ENCODE data around the gene FNBP1. TPM values are rescaled to one million over a fixed set of nuclear protein-coding genes. Genes with fewer than 3 reads are reported as not detected.
A peak's percentile ranks its signal among the peaks of the same experiment; 100 is the strongest.

Gene FNBP1
- total and polyA plus RNA-seq, 5 donors = 10.8 to 27.5 (median 26.3) TPM

DNA sequence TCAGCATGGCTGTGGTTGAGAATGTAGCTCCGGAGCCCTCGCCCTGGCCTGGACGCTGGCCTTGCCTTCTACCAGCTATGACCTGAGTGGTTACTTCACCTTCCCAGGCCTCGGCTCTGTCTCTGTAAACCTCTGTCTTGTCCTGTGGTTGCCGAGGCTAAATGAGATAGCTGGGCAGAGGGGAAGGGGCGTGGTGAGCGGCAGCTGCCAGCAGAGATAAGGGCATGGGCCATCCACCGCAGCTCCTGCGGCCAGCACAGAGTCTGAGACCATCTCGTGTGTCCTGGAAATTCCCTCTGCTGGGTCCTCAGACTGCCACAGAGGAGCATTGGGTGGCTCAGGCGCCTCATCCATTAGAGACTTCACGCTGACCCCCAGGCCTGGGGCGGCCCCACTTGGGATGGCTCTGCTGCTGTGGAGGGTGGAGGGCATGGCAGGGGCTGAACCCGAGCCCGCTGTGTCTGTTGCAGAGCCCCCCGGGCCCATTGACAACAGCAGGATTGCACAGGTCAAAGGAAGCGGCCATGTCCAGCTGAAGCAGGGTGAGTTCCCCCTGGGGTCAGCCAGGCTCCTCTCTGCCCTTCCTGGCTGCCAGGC lies 163.8 kb downstream of the FNBP1 start:
- DNase-seq = no peak
- H3K4me3 ChIP-seq (ENCODE audit: low read length) = no peak overlapping the region
- WGBS = 79% methylated on average over 17 of the region's 17 CpGs

GRCh38 chr9:129878291-129878690 lies 164.7 kb downstream of the FNBP1 start:
- intact Hi-C loops (cut with DNase I) = no loop called here
- DNase-seq = no peak
- no peaks in the 10 kb centered on the region for H3K4me1 ChIP-seq (ENCODE audit: control insufficient read depth, insufficient read depth, low read length)
- H3K4me3 ChIP-seq (ENCODE audit: low read length) = no peak overlapping the region
- no peaks in the 10 kb centered on the region for H3K9me3 ChIP-seq (ENCODE audit: control insufficient read depth, low read length)
- no peak overlapping the region for H3K27ac ChIP-seq (ENCODE audit: low read length)
- H3K27me3 ChIP-seq (ENCODE audit: control insufficient read depth, insufficient read depth) = no peaks in the 10 kb centered on the region
- ATAC-seq = no peak
- 93% methylated on average over 11 of the region's 11 CpGs for WGBS

More for the DNA sequence above, 163.8 kb downstream of the FNBP1 start:
- Histone ChIP-seq H3K9me3 (ENCODE audit: control insufficient read depth, low read length) (no peaks in the 10 kb centered on the region), H3K27ac (ENCODE audit: low read length) (no peak overlapping the region), H3K4me1 (ENCODE audit: control insufficient read depth, insufficient read depth, low read length) (no peaks in the 10 kb centered on the region), H3K27me3 (ENCODE audit: control insufficient read depth, insufficient read depth) (no peaks in the 10 kb centered on the region)
- intact Hi-C loops (cut with DNase I) = no loop called here
- no peak for ATAC-seq

DNA sequence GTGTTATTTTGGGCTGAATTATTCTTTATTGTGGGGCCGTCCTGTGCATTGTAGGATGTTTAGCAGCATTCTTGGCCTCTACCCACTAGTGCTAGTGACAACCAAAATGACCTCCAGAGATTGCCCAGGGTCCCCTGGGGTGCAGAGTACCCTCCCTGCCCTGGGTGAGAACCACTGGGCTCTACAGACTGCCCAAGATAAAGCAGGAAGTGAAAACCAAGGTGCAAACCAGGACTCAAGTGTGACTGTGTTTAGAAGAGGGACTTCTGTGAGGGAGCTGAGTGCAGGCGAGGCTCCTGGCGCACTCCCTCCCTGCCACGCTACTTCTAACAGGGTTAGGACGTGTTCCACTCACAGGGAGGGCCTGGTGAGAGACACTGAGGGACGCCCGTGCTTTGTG lies 166.2 kb downstream of the FNBP1 start:
- Histone ChIP-seq H3K4me3 (ENCODE audit: low read length) (no peak overlapping the region), H3K4me1 (ENCODE audit: control insufficient read depth, insufficient read depth, low read length) (no peaks in the 10 kb centered on the region), H3K27ac (ENCODE audit: low read length) (no peak overlapping the region), H3K27me3 (ENCODE audit: control insufficient read depth, insufficient read depth) (no peaks in the 10 kb centered on the region), H3K9me3 (ENCODE audit: control insufficient read depth, low read length) (no peaks in the 10 kb centered on the region)
- intact Hi-C loops (cut with DNase I) = no loop called here
- WGBS = 90% methylated on average over 7 of the region's 7 CpGs
- no peak for DNase-seq
- no peak for ATAC-seq

DNA sequence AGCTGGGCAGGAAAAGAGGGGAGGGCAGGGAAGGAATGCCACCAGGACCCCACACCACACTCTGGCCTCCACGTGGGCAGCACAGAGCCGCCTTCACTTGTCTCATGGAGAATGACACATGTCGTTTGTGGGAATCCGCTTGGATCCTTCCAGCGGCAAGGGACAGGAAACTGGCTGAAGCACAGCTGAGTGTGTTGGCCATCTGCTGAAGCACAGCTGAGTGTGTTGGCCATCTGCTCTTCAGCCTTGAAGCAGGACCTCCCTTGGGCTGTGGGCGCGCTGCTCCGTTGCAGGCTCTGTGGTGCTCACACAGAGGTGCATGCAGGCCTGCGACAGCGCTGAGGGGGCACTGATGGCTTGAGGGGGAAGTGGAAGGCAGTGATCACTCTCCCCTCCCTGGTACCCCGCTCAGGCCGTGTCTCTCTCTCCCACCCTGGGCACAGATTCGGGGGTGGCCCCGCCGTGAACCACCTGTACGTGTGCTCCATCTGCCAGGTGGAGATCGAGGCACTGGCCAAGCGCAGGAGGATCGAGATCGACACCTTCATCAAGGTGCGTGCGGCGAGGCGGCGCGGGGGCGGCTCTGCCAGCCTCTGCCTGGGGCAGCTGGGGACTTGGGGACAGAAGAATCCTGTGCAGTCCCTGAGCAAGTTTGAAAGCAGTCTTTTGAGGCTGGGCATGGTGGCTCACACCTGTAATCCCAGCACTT lies 167.1 kb downstream of the FNBP1 start:
- Histone ChIP-seq H3K27ac (ENCODE audit: low read length) (no peak overlapping the region), H3K4me1 (ENCODE audit: control insufficient read depth, insufficient read depth, low read length) (no peaks in the 10 kb centered on the region), H3K9me3 (ENCODE audit: control insufficient read depth, low read length) (no peaks in the 10 kb centered on the region), H3K4me3 (ENCODE audit: low read length) (no peak overlapping the region), H3K27me3 (ENCODE audit: control insufficient read depth, insufficient read depth) (no peaks in the 10 kb centered on the region)
- WGBS = 94% methylated on average over 27 of the region's 27 CpGs
- ATAC-seq = no peak
- no peak for DNase-seq
- intact Hi-C loops (cut with DNase I) = no loop called here

- intact Hi-C loops (cut with DNase I) = no loop called here
- 91% methylated on average over 23 of the region's 23 CpGs for WGBS
These were observed 167.8 kb downstream of the FNBP1 start for GRCh38 chr9:129875181-129875611.

GRCh38 chr9:129874261-129875101 lies 168.5 kb downstream of the FNBP1 start:
- Histone ChIP-seq H3K9me3 (ENCODE audit: control insufficient read depth, low read length) (no peaks in the 10 kb centered on the region), H3K27me3 (ENCODE audit: control insufficient read depth, insufficient read depth) (no peaks in the 10 kb centered on the region), H3K4me1 (ENCODE audit: control insufficient read depth, insufficient read depth, low read length) (no peaks in the 10 kb centered on the region), H3K4me3 (ENCODE audit: low read length) (no peak overlapping the region), H3K27ac (ENCODE audit: low read length) (no peak overlapping the region)
- intact Hi-C loops (cut with DNase I) = no loop called here
- DNase-seq (peak in 1 of 3 donors; percentile 44), ATAC-seq (no peak)
- 91% methylated on average over 38 of the region's 38 CpGs for WGBS

More at GRCh38 chr9:129875181-129875611, 167.8 kb downstream of the FNBP1 start:
- Histone ChIP-seq H3K4me3 (ENCODE audit: low read length) (no peak overlapping the region), H3K27me3 (ENCODE audit: control insufficient read depth, insufficient read depth) (no peaks in the 10 kb centered on the region), H3K27ac (ENCODE audit: low read length) (no peak overlapping the region), H3K4me1 (ENCODE audit: control insufficient read depth, insufficient read depth, low read length) (no peaks in the 10 kb centered on the region), H3K9me3 (ENCODE audit: control insufficient read depth, low read length) (no peaks in the 10 kb centered on the region)
- DNase-seq (no peak), ATAC-seq (no peak)

- peak in 1 of 3 donors; percentile 32 for DNase-seq
- intact Hi-C loops (cut with DNase I) = no loop called here
These were observed 169.3 kb downstream of the FNBP1 start for GRCh38 chr9:129873563-129874190.

GRCh38 chr9:129871046-129871445 lies 171.9 kb downstream of the FNBP1 start:
- Histone ChIP-seq H3K9me3 (ENCODE audit: control insufficient read depth, low read length) (no peaks in the 10 kb centered on the region), H3K4me1 (ENCODE audit: control insufficient read depth, insufficient read depth, low read length) (no peaks in the 10 kb centered on the region), H3K27ac (ENCODE audit: low read length) (no peak overlapping the region), H3K4me3 (ENCODE audit: low read length) (no peak overlapping the region), H3K27me3 (ENCODE audit: control insufficient read depth, insufficient read depth) (no peaks in the 10 kb centered on the region)
- ATAC-seq (no peak), DNase-seq (no peak)
- intact Hi-C loops (cut with DNase I) = no loop called here
- WGBS = 94% methylated on average over 11 of the region's 11 CpGs

More at GRCh38 chr9:129873563-129874190, 169.3 kb downstream of the FNBP1 start:
- Histone ChIP-seq H3K27ac (ENCODE audit: low read length) (no peak overlapping the region), H3K27me3 (ENCODE audit: control insufficient read depth, insufficient read depth) (no peaks in the 10 kb centered on the region), H3K4me3 (ENCODE audit: low read length) (no peak overlapping the region), H3K4me1 (ENCODE audit: control insufficient read depth, insufficient read depth, low read length) (no peaks in the 10 kb centered on the region), H3K9me3 (ENCODE audit: control insufficient read depth, low read length) (no peaks in the 10 kb centered on the region)
- no peak for ATAC-seq
- 84% methylated on average over 16 of the region's 16 CpGs for WGBS

GRCh38 chr9:129869585-129870501 lies 173.1 kb downstream of the FNBP1 start:
- Histone ChIP-seq H3K27ac (ENCODE audit: low read length) (no peak overlapping the region), H3K4me3 (ENCODE audit: low read length) (no peak overlapping the region), H3K4me1 (ENCODE audit: control insufficient read depth, insufficient read depth, low read length) (no peaks in the 10 kb centered on the region), H3K27me3 (ENCODE audit: control insufficient read depth, insufficient read depth) (no peaks in the 10 kb centered on the region), H3K9me3 (ENCODE audit: control insufficient read depth, low read length) (no peaks in the 10 kb centered on the region)
- intact Hi-C loops (cut with DNase I) = no loop called here
- WGBS = 81% methylated on average over 24 of the region's 24 CpGs
- peak in 1 of 3 donors; percentile 69 for DNase-seq
- ATAC-seq = peak; percentile 25 to 36

DNA sequence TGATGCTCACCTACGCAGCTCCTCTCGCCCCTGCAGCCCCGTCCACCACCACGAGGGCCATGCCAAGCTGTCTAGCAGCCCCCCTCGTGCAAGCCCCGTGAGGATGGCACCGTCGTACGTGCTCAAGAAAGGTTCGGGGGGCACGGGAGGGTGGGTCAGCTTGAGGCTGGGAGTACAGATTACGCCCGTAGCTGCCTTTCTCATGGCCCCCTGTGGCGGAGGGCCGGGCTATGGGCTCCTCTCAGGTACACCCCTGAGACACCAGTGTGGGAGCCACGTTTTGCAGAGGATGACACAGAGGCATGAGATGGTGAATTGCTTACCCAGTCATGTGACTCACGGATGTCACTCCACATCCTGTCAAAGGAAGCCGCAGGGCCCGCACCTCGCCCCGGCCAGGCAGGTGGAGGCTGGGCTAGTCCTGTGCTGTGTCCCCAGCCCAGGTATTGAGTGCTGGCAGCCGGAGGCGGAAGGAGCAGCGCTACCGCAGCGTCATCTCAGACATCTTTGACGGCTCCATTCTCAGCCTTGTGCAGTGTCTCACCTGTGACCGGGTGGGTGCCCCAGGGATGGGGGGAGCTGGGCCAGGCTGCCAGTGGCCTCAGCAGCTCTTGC lies 174.0 kb downstream of the FNBP1 start:
- ATAC-seq (peak; percentile 21 to 32), DNase-seq (peak in 1 of 3 donors; percentile 70)
- no peaks in the 10 kb centered on the region for H3K4me1 ChIP-seq (ENCODE audit: control insufficient read depth, insufficient read depth, low read length)
- intact Hi-C loops (cut with DNase I) = no loop called here
- H3K9me3 ChIP-seq (ENCODE audit: control insufficient read depth, low read length) = no peaks in the 10 kb centered on the region
- H3K27me3 ChIP-seq (ENCODE audit: control insufficient read depth, insufficient read depth) = no peaks in the 10 kb centered on the region
- WGBS = 86% methylated on average over 28 of the region's 28 CpGs
- no peak overlapping the region for H3K27ac ChIP-seq (ENCODE audit: low read length)
- H3K4me3 ChIP-seq (ENCODE audit: low read length) = no peak overlapping the region

All from right cardiac atrium (tissue), 5 donors.